ENCODE results near the gene B4GALT7.
A peak's percentile ranks its signal among the peaks of the same experiment; 100 is the strongest.

B4GALT7 gene

GRCh38 chr5:177578316-177578715 is 21.6 kb upstream of the B4GALT7 start:
- TF ChIP-seq CTCF (conservative IDR thresholded peaks at IDR 0.05; ENCODE audit: low read length): no peak
- no peak for DNase-seq (ENCODE audit: low read depth)
- H3K4me3 ChIP-seq (ENCODE audit: low read length): no peak overlapping the region

DNA sequence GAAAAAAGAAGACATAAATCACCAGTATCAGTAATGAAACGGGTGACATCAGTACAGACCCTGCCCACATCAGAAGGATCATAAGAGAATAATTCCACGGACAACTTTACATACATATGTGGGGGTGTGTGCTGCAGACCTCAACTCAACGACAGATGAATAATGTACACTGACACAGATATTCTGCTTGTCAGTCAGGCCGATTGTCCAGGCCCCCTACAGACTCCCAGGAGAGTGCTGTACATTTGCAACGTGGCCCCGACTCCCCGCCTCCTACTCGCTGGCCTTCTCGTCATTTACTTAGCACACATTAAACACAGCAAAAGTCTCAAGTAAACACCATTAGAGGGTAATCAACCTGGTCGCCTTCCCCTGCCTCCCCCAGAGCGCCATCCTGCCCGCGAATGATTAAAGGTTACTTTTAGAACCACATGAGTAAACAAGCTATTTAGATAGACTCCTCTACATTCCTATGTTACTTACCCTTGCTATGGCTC is 11.5 kb upstream of the B4GALT7 start:
- H3K4me3 ChIP-seq (ENCODE audit: low read length): no peak overlapping the region
- no peak for TF ChIP-seq CTCF (conservative IDR thresholded peaks at IDR 0.05; ENCODE audit: low read length)
- no peak for DNase-seq (ENCODE audit: low read depth)

DNA sequence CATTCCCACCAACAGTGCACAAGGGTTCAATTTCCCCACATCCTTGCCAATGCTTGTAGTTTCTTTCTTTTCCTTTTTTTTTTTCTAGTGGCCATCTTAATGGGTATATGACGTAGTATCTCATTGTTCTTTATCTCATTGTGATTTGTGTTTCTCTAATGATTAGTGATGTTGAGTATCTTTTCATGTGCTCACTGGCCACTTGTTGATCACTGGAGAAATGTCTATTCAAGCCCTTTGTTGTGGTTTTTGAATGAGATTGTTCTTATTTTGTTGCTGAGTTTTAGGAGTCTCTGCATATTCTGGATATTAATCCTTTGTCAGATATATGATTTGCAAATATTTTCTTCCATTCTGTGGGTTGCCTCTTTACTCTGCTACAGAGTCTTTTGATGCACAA is 9.5 kb upstream of the B4GALT7 start:
- H3K4me3 ChIP-seq (ENCODE audit: low read length): no peak overlapping the region
- TF ChIP-seq CTCF (conservative IDR thresholded peaks at IDR 0.05; ENCODE audit: low read length): no peak
- DNase-seq (ENCODE audit: low read depth): no peak

DNA sequence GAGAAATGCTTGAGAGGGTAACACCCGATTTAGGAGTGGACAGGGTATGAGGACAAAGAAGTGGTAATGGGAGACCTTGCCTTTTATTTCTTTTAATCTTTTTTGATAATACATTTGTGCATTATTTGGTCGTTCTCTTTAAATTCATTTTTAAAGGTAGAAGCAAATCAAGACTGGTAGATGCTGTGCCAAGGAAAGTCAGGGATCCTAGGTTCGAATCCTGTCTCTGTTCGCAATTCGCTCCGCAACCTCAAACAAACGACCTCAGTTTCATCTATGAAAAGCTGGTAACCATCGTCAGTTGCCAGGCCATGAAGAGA is 8.3 kb upstream of the B4GALT7 start:
- DNase-seq (ENCODE audit: low read depth): no peak
- peak overlapping the region; percentile 95 for H3K4me3 ChIP-seq (ENCODE audit: low read length)
- no peak for TF ChIP-seq CTCF (conservative IDR thresholded peaks at IDR 0.05; ENCODE audit: low read length)

DNA sequence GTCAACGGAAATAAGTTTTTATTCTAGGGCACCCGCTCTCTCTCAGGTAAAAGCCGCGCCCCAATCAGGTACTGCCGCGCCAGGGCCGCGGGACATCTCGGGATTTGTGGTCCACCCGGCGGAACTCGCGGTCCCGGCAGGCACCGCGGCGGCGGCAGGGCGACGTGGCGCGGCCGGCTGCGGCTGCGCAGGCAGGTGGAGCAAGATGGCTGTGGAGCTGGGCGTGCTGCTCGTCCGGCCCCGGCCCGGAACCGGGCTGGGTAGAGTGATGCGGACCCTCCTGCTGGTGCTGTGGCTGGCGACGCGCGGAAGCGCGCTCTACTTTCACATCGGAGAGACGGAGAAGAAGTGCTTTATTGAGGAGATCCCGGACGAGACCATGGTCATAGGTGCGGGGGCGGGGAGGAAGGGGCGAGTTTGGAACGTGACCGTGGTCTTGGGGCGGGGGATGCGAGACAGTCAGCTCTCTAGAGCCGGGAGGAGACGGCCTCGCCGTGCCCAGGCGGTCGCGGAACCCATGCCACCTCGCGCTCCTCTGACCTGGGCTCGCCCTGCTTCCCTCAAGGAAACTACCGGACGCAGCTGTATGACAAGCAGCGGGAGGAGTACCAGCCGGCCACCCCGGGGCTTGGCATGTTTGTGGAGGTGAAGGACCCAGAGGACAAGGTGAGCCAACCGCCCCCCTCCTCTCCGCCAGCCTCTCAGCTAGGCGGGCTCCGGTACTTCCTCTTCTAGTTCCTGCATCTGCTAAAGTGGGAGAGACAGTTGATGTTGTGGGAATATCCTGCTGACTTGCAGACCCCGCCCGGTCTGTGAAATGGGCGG is 7.7 kb upstream of the B4GALT7 start, which contains the start of gene TMED9:
TSS of gene TMED9 (plus strand) at position 194 of the 825 bp plus-strand sequence. CDS start at position 206, 12 bp downstream.
- TF ChIP-seq CTCF (conservative IDR thresholded peaks at IDR 0.05; ENCODE audit: low read length): no peak
- peak within 1 kb of the TSS; percentile 95 for H3K4me3 ChIP-seq (ENCODE audit: low read length)
- DNase-seq (ENCODE audit: low read depth): peak; percentile 73

DNA sequence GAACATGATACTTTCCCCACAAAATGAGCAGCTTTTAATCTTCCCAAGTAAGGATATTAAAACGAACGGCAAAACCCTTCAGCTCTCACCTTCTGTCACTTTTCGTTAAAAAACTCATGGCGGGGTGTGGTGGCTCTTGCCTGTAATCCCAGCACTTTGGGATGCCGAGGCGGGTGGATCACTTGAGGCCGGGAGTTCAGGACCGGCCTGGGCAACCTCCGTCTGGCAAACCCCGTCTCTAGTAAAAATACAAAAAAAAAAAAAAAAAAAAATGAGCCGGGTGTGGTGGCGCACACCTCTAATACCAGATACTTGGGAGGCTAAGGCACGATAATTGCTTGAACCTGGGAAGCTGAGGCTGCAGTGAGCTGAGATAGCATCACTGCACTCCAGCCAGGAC is 7.0 kb upstream of the B4GALT7 start:
- no peak for TF ChIP-seq CTCF (conservative IDR thresholded peaks at IDR 0.05; ENCODE audit: low read length)
- H3K4me3 ChIP-seq (ENCODE audit: low read length): peak overlapping the region; percentile 95
- no peak for DNase-seq (ENCODE audit: low read depth)

- no peak for TF ChIP-seq CTCF (conservative IDR thresholded peaks at IDR 0.05; ENCODE audit: low read length)
- H3K4me3 ChIP-seq (ENCODE audit: low read length): peak overlapping the region; percentile 95
- no peak for DNase-seq (ENCODE audit: low read depth)
Measured at GRCh38 chr5:177593511-177593910, 6.4 kb upstream of the B4GALT7 start.
